ENCODE results near the gene ACD. TPM values are rescaled to one million over a fixed set of nuclear protein-coding genes. Genes with fewer than 3 reads are reported as not detected.

ACD gene
- total and polyA plus RNA-seq, 2 donors (not counting 1 experiment from before 2014, with no cell fraction given), result 47.6 to 71.4 TPM

GRCh38 chr16:67648088-67648763, 11.8 kb downstream of the ACD start:
- WGBS (ENCODE audit: insufficient coverage), result 97% methylated on average over 56 of the region's 65 CpGs
- Histone ChIP-seq H3K4me3 (ENCODE audit: control extremely low read depth in 1 of 5, extremely low read depth in 1 of 5, insufficient read depth in 1 of 5, low read depth in 2 of 5, low read length in 4 of 5) (no peak overlapping the region), H4K20me1 (ENCODE audit: control insufficient read depth, insufficient read depth, low read length, poor library complexity, severe bottlenecking) (peaks cover 38% of the 10 kb centered on the region), H2AFZ (ENCODE audit: insufficient read depth, low read depth, low read length, poor library complexity, severe bottlenecking) (no peak overlapping the region), H3K36me3 (replicated peaks in 1 of 2; ENCODE audit: control extremely low read depth in 1 of 2, control insufficient read depth in 1 of 2, extremely low read depth in 1 of 2, insufficient read depth in 2 of 2, low read length in 1 of 2) (peaks cover 0 to 55% of the 10 kb centered on the region in 2 experiments), H3K4me1 (ENCODE audit: control insufficient read depth in 2 of 2, insufficient read depth in 2 of 2, low read length in 2 of 2) (peaks cover 12 to 20% of the 10 kb centered on the region in 2 donors), H3K4me2 (replicated peaks; ENCODE audit: low read depth, low read length, poor library complexity, severe bottlenecking) (no peak overlapping the region), H3K9me3 (ENCODE audit: control extremely low read depth in 1 of 3, control insufficient read depth in 2 of 3, insufficient read depth in 1 of 3, low read length in 2 of 3) (no peaks in the 10 kb centered on the region), H3K27ac (ENCODE audit: low read length in 2 of 2) (no peak overlapping the region), H3K79me2 (ENCODE audit: control insufficient read depth, insufficient read depth, low read length) (peaks cover 62% of the 10 kb centered on the region), H3K9ac (ENCODE audit: low read length) (no peak overlapping the region), H3K27me3 (replicated peaks in 1 of 4; ENCODE audit: control extremely low read depth in 1 of 4, control insufficient read depth in 3 of 4, insufficient read depth in 4 of 4, low read length in 3 of 4) (no peaks in the 10 kb centered on the region)
- H3K27ac Mint-ChIP-seq, result no peak overlapping the region
- H3K9me3 Mint-ChIP-seq (ENCODE audit: insufficient read depth), result no peaks in the 10 kb centered on the region
- H3K4me3 Mint-ChIP-seq, result no peak overlapping the region
- DNase-seq (no peak), ATAC-seq (ENCODE audit: low read depth) (no peak)
- POLR2A ChIA-PET, result interaction anchor here (1.1 to 1.8 kb wide), 2 partner anchors 10 to 86 kb away, joined by 3 to 6 read pairs; no protein-coding TSS in a partner anchor
- no peak for TF ChIP-seq EZH2 (IDR thresholded peaks at IDR 0.05; ENCODE audit: borderline replicate concordance, insufficient read depth, low read depth, low read length, poor library complexity, severe bottlenecking)
- TF ChIP-seq CTCF (IDR thresholded peaks at IDR 0.05), result no peak
- H3K4me1 Mint-ChIP-seq, result peaks cover 20% of the 10 kb centered on the region
- intact Hi-C loops (cut with micrococcal nuclease), result no loop called here
- H3K27me3 Mint-ChIP-seq, result no peaks in the 10 kb centered on the region
- CTCF ChIA-PET, result interaction anchor here (0.7 to 8.4 kb wide), 4 partner anchors 86 to 234 kb away, joined by 4 to 220 read pairs (median 6); partner anchors contain the start of gene CTCF

- Mint-ChIP-seq H3K9me3 (ENCODE audit: insufficient read depth) (no peaks in the 10 kb centered on the region), H3K27me3 (no peaks in the 10 kb centered on the region), H3K4me1 (peaks cover 20% of the 10 kb centered on the region), H3K4me3 (no peak overlapping the region), H3K27ac (no peak overlapping the region)
- DNase-seq (no peak), ATAC-seq (ENCODE audit: low read depth) (no peak)
- Histone ChIP-seq H3K4me2 (replicated peaks; ENCODE audit: low read depth, low read length, poor library complexity, severe bottlenecking) (no peak overlapping the region), H3K79me2 (ENCODE audit: control insufficient read depth, insufficient read depth, low read length) (peaks cover 62% of the 10 kb centered on the region), H2AFZ (ENCODE audit: insufficient read depth, low read depth, low read length, poor library complexity, severe bottlenecking) (no peak overlapping the region), H3K27ac (ENCODE audit: low read length in 2 of 2) (no peak overlapping the region), H3K36me3 (replicated peaks in 1 of 2; ENCODE audit: control extremely low read depth in 1 of 2, control insufficient read depth in 1 of 2, extremely low read depth in 1 of 2, insufficient read depth in 2 of 2, low read length in 1 of 2) (peaks cover 0 to 55% of the 10 kb centered on the region in 2 experiments), H3K9me3 (ENCODE audit: control extremely low read depth in 1 of 3, control insufficient read depth in 2 of 3, insufficient read depth in 1 of 3, low read length in 2 of 3) (no peaks in the 10 kb centered on the region), H4K20me1 (ENCODE audit: control insufficient read depth, insufficient read depth, low read length, poor library complexity, severe bottlenecking) (peaks cover 38% of the 10 kb centered on the region), H3K27me3 (replicated peaks in 1 of 4; ENCODE audit: control extremely low read depth in 1 of 4, control insufficient read depth in 3 of 4, insufficient read depth in 4 of 4, low read length in 3 of 4) (no peaks in the 10 kb centered on the region), H3K4me1 (ENCODE audit: control insufficient read depth in 2 of 2, insufficient read depth in 2 of 2, low read length in 2 of 2) (peaks cover 12 to 20% of the 10 kb centered on the region in 2 donors), H3K9ac (ENCODE audit: low read length) (no peak overlapping the region), H3K4me3 (ENCODE audit: control extremely low read depth in 1 of 5, extremely low read depth in 1 of 5, insufficient read depth in 1 of 5, low read depth in 2 of 5, low read length in 4 of 5) (no peak overlapping the region)
- WGBS (ENCODE audit: insufficient coverage), result 91% methylated on average over 6 of the region's 13 CpGs
- intact Hi-C loops (cut with micrococcal nuclease), result no loop called here
- ChIA-PET POLR2A (interaction anchor here (1.1 to 1.8 kb wide), 3 partner anchors 10 to 85 kb away, joined by 3 to 6 read pairs (median 4); partner anchors contain the start of gene ACD), CTCF (interaction anchor here (0.6 to 8.4 kb wide), 5 partner anchors 18 to 369 kb away, joined by 3 to 220 read pairs (median 4); partner anchors contain the start of gene CTCF)
- no peak for TF ChIP-seq CTCF (IDR thresholded peaks at IDR 0.05)
- TF ChIP-seq EZH2 (IDR thresholded peaks at IDR 0.05; ENCODE audit: borderline replicate concordance, insufficient read depth, low read depth, low read length, poor library complexity, severe bottlenecking), result no peak
Observed at GRCh38 chr16:67647681-67648080, 12.4 kb downstream of the ACD start.
